Measurements from ENCODE around the gene RBMS1.
A peak's percentile ranks its signal among the peaks of the same experiment; 100 is the strongest.

The RBMS1 gene

GRCh38 chr2:160354677-160355076, 138.9 kb downstream of the RBMS1 start:
- no peak for TF ChIP-seq CTCF (IDR thresholded peaks at IDR 0.05; ENCODE audit: low read depth, low read length, missing control alignments)
- H3K4me3 ChIP-seq (replicated peaks; ENCODE audit: low read depth, low read length): no peak overlapping the region
- DNase-seq (ENCODE audit: extremely low read depth, low read depth): no peak

- TF ChIP-seq CTCF (IDR thresholded peaks at IDR 0.05; ENCODE audit: low read depth, low read length, missing control alignments): no peak
- no peak overlapping the region for H3K4me3 ChIP-seq (replicated peaks; ENCODE audit: low read depth, low read length)
- no peak for DNase-seq (ENCODE audit: extremely low read depth, low read depth)
Measured at GRCh38 chr2:160353813-160354212, 139.8 kb downstream of the RBMS1 start.

DNA sequence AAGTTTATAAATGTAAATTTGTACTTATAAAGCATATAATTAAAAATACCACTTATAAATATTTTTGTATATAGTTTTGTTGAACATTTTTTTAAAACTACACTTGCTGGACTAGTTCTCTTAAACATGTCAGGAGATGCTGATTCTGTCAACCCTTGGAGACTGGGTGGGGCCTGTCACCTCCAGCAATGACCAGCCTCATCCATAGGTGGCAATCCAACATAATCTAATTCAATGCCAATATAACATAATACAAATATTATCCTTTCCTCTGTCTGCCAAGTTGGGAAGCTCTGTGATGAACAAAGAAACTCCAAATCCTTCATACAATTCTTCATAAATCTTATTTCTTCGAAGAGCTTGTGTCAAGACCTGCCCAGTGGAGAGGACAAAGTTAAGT, 140.4 kb downstream of the RBMS1 start:
- no peak for DNase-seq (ENCODE audit: extremely low read depth, low read depth)
- H3K4me3 ChIP-seq (replicated peaks; ENCODE audit: low read depth, low read length): no peak overlapping the region
- TF ChIP-seq CTCF (IDR thresholded peaks at IDR 0.05; ENCODE audit: low read depth, low read length, missing control alignments): peak; percentile 33

DNA sequence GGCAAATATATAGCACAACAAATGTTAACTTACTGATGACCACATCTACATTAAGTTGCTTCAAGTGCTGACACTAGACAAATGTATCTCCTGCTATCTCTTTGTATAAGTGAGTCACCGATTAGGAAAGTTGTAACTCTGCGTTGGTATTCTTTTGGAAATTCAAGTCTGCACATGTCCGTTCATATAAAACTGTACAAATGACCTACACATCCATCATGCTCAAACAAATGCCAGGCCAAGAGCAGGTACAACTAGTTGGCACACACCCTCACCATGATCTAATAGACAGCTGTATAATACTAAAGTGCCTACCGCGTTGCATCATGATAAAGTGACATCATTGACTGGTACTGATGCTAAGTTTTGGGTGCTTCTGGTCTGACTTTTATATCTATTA, 141.1 kb downstream of the RBMS1 start:
- TF ChIP-seq CTCF (IDR thresholded peaks at IDR 0.05; ENCODE audit: low read depth, low read length, missing control alignments): no peak
- no peak overlapping the region for H3K4me3 ChIP-seq (replicated peaks; ENCODE audit: low read depth, low read length)
- DNase-seq (ENCODE audit: extremely low read depth, low read depth): no peak

GRCh38 chr2:160351956-160352355, 141.7 kb downstream of the RBMS1 start:
- TF ChIP-seq CTCF (IDR thresholded peaks at IDR 0.05; ENCODE audit: low read depth, low read length, missing control alignments): no peak
- H3K4me3 ChIP-seq (replicated peaks; ENCODE audit: low read depth, low read length): no peak overlapping the region
- DNase-seq (ENCODE audit: extremely low read depth, low read depth): no peak

- DNase-seq (ENCODE audit: extremely low read depth, low read depth): no peak
- no peak for TF ChIP-seq CTCF (IDR thresholded peaks at IDR 0.05; ENCODE audit: low read depth, low read length, missing control alignments)
- H3K4me3 ChIP-seq (replicated peaks; ENCODE audit: low read depth, low read length): no peak overlapping the region
Measured at GRCh38 chr2:160349306-160349705, 144.3 kb downstream of the RBMS1 start.

DNA sequence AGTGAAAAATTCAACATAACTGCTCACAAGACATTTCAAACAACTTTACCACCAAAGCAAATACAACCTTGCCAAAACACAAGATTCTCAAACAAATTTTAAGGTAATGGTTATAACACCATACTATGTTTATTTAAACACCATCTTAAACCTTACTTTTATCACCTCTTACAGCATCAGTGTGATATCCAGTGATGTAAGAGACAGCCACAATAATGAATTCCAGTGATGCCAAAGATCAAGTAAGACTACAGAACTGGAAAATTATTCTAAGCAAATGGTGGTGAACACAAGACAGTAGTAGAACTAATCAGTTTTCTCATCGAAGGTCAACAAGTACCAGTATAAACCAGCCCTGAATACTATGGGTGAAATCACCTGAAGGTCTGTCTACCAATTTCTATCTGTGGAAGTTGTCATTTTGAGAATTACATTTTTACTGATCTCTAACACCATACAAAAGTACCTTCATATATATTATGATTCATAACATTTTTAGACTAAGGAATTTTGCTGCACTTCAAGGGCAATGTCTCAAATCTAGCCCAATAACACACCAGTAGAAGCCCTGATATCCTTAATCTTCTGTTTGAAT, 146.2 kb downstream of the RBMS1 start:
- TF ChIP-seq CTCF (IDR thresholded peaks at IDR 0.05; ENCODE audit: low read depth, low read length, missing control alignments): no peak
- H3K4me3 ChIP-seq (replicated peaks; ENCODE audit: low read depth, low read length): no peak overlapping the region
- no peak for DNase-seq (ENCODE audit: extremely low read depth, low read depth)

Data from HFF-Myc (cell line).